RKO (cell line): Measurements from ENCODE around the gene PLA2G2E.
"Not testable (repeated sequence)": the region's sequence is repeated elsewhere in the genome, so short reads cannot be mapped to it uniquely, and the experiment has no call there.

Source experiments
- DNase-seq: peaks from one replicate; pipeline ENCODE4 v3.0.0-alpha.2; 2016; ENCODE audit warnings: low spot score

Gene PLA2G2E

DNA sequence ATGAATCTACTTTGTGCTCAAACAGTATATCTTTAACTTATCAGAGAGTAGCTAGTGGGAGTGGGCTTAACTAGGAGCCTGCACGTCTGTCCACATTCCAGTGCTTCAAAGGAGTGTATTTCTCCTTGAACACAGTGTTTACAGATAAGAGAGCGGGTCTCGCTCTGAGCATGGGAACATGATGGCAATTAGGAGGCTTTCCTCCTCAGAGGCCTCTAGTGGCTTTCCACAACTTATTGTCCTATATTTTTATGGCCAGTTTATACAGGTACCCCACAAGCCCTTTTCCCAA, 3.7 kb upstream of the PLA2G2E start:
- DNase-seq = not testable (repeated sequence)

DNA sequence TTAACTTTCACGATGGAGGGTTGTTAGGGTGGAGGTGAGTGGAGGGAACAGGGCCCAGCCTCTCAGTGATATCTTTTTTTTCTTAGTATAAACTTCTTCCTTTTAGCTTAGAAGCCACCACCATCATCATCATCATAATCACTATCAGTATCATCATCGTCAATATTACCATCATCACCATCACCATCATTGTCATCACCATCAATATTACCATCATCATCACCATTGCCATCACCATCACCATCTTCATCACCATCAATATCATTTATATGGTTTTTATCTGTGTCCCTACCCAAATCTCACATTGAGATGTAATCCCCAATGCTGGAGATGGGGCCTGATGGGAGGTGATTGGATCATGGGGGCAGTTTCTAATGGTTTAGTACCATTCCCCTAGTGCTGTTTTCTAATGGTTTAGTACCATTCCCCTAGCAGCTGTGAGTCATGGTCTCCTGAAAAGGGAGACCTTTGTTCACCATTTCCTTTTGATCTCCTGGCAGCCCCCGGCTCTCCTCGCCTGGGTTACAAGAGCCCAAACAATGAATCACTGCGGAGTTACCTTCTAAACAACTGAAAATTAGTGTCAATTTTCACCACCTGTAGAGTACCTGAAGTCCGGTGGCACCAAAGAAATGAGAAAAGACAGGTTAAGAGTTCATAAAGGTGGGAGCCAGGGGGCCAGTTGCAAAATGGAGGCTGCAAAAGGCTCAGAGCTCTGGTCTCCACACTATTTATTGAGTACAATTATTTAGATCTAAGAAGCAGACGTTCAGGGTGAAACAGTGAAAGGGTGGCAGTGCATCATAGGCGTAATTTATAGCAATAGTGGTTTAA, 3.1 kb upstream of the PLA2G2E start:
- no peak for DNase-seq

DNA sequence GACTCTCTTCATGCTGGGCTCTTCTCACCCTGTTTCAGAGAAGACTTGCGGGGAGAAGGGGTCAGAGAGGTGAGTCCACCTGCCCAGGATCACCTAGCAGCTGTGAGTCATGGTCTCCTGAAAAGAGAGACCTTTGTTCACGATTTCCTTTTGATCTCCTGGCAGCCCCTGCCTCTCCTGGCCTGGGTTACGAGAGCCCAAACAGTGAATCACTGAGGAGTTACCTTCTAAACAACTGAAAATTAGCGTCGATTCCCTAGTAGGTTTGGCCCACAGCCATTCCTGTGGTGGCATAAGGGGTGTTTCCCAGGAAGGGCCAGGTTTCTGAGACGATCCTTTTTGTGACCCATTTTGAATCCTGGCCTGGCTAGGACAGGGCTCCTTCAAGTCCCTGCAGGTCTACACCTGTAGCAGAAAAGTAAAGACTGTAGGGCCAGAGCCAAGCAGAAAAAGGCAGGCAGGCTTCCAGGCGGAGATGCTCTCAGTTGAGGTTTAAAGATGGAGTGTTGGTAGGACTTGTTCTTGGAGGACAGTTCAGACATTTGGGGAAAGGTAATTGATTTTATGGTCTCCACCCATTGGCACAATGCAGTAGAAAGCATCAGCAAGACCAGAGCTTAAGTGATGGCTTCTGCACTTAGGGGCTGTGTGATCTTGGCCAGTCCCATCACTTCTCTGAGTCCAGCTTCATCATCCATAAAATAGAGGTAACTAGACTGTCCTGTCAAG, 2.1 kb upstream of the PLA2G2E start:
- no peak for DNase-seq

DNA sequence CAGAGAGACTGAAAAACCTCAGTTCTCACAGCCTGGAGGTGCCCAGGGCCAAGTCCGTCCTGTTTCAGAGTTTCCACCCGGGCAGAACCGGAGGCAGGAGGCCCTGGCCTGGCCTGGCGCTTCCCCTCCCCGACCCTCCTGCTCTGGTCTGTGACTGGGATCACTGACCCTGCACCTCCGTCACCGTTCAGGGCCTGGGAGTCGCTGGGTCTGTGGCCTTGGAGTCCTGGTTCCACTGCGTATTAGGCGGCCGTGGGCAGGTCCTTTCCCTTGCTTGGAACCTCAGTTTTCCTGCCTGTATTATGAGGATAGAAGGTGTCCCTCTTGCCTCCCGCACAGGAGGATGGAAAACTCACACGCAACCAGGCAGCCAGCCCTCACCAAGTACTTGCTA, 533 bp upstream of the PLA2G2E start:
- DNase-seq = no peak

DNA sequence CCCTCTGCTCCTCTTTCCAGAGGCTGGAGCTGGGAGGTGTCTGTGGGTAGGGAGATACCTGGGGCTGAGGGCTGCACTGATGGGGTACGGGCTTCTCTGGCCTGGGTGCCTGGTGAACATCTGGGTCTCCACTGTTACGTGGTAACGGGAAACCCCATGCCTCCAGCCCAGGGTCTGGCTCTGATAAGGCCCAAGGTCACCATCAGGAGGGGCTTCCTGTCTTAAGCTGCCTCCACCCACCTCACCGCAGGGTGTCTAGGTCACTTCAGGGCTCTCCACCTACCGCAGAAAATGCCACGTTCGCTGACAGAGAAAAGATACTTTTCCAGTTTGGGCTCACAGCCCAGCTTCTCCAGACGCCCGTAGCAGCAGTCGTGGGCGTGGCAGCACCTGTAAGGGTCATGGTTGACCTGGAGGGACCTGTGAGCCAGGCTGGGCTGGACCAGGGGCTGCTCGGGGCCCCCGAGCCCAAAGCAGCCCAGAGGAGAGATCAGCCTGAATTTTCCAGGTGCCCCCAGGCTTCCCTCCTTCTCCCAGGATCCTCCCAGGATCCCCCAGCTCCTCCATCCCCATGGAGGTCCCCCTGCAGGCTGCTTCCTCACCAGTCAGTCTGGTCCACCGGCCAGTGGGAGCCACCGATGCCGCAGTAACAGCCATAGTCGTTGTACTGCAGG, 1.3 kb downstream of the PLA2G2E start:
- DNase-seq = no peak

DNA sequence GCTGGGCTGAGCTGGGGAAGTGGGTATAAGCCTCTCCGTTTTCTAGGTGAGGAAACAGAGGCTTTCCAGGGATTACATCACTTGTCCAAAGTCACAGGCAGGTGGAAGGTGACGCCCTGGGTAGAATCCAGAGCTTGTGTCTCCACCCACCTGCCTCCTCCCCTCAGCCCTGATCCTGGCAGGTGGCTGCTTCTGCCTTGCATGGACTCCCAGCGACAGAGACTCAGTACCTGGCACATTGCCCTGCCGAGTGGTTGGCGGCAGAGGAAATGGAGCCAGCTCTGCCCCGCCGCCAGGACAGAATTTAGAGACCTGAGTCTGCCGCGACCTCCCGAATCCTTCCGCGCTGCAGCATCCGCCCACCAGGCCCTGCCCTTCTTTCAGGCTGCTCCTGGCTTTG, 2.1 kb downstream of the PLA2G2E start:
- DNase-seq = no peak

DNA sequence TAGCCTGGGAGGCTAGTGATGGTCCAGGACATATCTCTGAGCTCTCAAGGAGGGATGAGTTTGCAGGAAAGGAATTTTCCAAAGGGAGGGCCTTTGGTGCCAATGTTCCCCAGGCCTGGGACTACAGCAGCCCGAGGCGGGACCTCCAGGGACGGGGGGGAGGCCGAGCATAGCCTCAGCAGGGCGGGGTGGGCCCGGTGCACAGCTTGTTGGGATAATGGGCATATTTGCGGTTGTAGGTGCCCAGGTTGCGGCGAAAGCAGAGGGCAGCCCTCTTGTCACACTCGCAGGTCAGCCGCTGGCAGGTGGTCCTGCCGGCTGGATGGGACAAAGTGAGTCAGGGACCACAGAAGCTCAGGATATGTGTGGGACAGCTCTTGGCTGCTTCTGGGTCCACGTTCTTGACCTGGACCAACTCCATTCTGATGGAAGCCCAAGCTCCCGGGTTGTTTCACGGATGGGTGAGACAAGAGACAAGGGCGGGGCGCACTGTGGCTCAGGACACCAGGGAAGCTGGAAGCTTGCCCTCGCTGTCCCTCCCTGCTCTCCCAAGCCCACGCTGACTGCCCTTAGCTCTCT, 3.2 kb downstream of the PLA2G2E start:
- no peak for DNase-seq

DNA sequence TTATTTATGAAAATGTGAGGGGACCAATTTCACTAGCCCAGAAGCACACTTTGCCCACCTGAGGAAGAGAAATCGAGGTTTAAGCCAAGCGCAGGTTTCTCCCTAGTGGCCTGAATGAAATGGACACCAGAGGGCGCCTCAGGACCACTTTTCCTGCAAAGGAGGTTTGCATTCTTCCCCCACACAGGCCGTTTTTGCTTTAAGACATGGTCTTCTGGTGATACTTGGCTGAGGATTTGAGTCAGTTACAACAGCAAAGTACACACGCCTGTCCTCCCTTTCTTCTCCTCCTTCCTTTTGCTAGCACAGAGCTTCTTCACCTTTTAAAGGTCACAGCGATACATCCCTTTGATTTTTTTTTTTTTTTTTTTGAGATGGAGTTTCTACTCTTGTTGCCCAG, 5.4 kb downstream of the PLA2G2E start:
- DNase-seq = peak; percentile 69

DNA sequence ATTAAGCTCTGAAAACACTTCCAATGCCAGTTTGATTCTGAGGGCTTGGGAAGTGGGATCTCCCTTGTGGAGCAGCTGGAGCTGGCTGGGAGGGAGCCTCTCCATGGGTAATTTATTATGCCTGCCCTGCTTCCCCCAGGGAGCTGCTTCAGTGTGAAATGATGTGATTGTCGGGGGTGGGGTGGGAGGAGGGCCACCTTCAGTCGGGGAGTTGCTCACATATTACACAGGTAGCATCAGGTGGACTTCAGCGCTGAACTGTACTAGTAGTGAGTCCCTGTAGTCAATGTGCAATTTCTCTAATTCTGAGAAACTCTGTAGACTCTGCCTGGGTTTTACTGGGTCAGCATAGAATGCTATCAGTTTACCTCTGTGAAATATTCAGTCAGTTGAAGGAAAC, 12.8 kb downstream of the PLA2G2E start:
- no peak for DNase-seq

DNA sequence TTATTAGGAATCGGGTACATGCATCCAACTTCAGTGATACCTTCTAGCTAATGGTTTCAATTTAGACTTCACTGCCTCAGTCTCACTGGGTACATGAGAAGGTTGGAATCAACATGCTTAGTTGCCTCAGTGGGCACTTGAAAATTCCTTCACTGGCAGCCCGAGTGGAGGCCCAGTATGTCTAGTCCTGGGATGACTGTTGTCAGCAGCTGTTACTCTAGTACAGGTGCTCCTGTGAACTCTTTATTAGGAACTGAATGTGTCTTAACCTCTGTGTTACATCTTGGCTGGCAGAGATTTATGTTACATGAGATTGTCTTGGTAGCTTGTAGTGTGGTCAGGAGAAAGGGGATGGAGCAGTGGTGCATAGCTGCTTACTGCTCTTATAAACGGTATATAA, 13.4 kb downstream of the PLA2G2E start:
- DNase-seq = no peak

DNA sequence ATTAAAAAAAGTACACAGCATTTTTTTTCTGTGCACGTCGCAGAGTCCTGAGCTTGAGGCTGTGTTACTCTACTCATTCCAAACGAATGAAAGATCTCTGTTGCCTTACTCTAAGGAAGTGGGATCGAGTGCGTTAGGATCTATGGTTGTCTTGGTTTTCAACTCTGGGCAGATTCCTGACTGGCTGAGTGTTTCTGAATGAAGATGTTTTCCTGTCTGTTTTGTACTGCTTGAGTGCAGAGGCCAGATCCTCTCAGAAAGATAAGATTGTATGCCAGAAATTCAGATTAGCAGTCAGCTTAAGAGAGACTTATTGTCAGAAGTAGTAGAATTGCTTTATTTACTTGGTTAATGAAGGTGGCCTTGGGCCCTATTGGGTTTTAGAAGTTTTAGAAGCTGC, 14.0 kb downstream of the PLA2G2E start:
- DNase-seq = no peak

DNA sequence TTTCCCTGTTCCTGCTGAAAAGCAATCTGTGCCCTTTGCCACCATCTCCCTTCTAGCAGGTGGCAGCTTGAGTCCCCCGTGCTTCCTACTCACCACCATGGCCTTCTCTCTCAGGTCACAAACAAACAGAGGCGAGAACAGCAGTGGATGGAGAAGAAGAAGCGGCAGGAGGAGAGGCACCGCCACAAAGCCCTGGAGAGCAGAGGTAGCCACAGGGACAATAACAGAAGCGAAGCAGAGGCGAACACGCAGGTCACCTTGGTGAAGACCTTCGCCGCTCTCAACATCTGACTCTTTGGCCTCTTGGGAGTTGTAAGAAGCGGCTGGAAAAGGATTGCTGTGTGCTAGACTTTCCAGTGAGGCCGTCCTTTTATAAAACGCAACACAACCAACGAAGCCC, 16.0 kb downstream of the PLA2G2E start:
- no peak for DNase-seq

DNA sequence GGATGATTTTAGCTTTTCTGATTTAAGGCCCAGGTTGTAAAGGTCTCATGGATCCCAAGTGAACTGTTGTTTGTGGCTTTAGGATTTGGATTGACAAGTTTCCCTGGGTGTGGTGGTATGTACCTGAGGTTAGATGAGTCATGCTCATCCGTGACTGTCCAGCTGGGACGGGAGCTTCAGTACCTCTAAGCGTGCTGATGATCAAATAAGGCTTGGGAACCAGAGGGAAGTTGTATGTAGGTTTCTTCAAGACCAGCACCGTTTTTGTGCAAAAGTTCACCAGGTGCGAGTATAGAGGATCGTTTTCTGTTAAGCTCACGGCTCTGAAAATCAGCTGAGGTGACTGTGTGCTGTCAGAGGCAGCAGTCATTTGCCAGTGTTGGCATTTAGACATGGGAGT, 19.8 kb downstream of the PLA2G2E start:
- DNase-seq = no peak

DNA sequence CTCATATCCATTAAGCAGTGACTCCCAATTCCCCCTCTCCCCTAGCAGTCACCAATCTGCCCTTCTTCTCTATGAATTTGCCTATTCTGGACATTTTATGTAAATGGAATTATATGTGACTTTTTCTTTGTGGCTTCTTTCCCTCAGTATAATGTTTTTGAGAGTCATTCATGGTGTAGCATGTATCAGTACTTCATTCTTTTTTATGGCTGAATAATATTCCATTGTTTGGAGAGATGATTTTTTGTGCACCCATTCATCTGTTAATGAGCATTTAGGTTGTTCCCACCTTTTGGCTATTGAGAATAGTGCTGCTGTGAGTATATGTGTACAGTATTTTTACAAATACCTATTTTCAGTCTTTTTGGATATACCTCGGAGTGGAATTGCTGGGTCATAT, 21.8 kb downstream of the PLA2G2E start:
- no peak for DNase-seq

DNA sequence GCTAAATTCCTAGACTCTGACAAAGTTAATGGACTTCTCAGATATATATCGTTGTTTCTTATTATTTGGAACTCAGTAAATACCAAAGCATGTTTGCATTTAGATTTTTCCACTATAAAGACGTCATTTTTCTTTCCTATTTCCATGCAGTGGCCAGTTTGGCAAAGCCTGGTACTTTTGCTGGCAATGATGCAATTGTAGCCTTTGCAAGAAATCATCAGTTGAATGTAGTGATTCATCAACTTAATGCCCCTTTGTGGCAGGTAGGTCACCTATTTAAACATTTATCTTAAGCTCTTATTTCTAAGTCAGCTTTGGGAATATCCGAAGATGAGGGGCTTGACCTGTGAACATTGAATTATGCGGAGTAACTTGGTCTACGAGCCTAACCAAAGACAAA, 29.2 kb downstream of the PLA2G2E start:
- no peak for DNase-seq

DNA sequence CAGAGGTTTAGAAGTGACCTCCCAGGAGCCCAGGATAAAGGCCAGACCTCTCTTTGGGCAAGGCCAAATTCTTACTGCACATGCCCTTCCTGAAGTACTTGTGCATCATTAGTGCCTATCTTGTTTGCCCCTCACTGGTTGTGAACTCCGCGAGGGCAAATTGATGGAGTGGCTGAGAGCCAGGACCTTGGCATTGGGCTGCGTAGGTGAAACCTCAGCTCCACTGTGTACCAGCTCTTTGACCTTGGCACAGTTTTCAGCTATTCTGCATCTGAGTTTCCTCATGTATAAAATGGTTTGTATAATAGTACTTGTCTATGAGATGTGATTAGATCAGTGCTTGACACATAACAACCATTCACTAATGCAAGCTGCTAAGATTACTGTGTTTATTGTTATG, 29.7 kb downstream of the PLA2G2E start:
- DNase-seq = no peak

DNA sequence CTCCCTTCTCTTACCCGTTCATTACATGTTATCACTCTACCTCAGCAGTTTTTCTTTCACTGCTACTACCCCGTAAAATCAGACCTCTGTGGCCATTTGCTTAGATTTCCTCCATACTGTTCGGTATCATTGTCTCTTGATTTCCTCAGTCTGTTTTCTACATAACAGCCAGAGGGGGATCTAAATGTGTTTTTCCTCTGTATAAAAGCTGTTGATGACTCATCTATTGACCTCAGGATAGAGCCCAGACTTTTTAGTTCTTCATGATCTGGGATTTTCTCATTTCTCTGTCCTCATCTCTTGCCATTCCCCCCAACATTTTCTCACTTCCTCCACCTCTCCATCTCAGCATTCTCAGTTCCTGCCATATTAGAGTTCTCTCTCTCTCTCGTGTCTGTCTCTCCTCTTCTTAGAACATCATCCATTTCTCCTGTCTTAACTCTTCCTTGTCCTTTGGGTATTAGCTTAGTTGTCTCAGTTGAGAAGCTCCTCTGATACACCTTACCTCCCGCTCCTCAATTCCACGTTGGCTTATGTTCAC, 30.7 kb downstream of the PLA2G2E start:
- no peak for DNase-seq

DNA sequence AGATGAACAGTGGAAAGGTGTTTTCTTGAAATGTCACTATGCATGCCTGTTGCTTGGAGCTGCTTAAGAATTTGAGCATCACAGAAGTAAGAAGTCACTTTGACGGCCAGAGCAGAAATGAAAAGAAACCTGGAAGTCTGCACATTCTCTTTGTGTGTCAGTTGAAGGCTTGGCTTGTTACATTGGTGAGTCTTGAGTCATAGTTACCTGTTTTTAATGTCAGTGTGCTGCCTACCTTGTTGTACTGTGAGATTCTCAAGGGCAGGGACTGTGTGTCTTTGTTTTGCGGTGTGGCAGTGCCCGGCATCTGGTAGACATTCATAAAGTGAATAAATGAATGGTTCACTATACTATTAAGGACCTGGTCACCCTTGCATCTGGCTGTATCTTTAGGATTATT, 31.3 kb downstream of the PLA2G2E start:
- no peak for DNase-seq

DNA sequence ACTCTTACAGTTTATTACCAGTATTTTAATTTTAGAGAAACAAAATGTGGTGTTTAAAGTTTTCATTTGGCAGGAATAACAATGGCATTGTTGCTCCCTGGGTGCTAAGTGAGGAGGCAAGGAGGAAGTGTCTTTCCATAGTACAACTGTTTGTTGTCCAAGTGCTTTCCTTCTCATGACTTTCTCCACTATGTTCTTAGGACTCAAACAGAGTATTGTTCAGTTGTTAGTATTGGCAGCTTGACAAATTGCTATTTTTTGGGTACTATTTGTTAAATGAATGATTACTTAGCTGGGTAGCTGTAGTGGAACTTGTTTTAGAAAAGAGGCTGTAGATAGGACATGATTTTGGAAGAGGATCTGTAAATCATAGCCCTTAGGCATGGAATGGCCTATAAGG, 33.8 kb downstream of the PLA2G2E start:
- DNase-seq = no peak

DNA sequence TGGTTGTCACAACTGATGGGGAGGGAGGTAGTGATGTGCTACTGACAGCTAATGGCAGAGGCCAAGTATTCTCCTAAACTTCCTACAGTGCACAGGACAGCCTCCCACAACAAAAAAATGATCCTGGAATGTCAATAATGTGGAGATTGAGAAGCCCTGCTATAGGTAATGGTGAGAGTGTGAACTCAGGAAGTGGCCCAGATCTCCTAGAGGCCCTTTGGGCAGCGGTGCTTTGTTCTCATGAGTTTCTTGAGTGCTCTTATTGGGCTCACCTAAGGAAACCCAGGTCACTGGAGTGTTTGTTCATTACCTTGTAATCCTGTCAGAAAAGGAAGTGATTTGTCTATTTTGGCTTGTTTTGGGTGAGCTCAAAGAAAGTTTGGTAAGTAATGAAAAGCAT, 35.3 kb downstream of the PLA2G2E start:
- DNase-seq = no peak

DNA sequence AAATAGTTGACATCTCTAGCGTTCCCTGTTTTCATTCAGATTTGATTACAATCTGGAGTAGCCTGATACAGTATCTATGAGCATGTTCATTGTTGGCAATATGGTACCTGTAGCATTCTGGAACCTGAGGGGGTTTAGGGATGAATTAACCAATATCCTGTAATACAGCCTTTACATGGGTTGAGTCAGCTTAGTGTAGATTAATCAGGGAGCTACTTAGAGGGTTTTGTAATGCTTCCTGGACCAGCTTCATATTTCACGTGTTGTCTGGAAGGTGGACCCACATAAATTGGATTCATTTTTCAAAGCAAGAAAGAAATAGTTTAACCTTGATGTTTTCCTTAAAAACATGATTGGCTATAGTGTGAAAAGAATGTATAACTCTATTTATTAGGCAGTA, 37.6 kb downstream of the PLA2G2E start:
- no peak for DNase-seq

DNA sequence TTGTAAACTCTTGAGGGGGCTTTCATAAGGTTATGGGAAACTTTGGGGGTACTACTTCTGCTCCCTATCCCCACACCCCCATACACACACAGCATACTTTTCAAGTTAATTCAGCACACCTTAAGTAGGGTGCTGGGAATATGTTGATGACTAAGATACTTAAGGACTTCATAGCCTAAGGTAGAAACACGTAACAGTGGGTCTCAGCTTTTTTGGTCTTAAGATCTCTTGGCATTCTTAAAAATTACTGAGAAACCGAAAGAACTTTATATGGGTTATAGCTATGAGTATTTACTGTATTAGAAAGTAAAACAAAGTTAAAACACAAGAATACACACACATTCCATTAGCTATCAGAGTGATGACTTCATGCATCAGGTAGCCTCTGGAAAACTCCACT, 39.1 kb downstream of the PLA2G2E start:
- no peak for DNase-seq
